Right renal pelvis (tissue), 4 donors: Measurements from ENCODE around the gene SCOC. TPM values are rescaled to one million over a fixed set of nuclear protein-coding genes. Genes with fewer than 3 reads are reported as not detected.

Experiments
- polyA plus RNA-seq, 4 donors: library from polyadenylated mRNA; unstranded; fragments of 120-200 nt; gene quantifications; one replicate each; pipeline ENCODE4 v1.2.1, GENCODE V29; 2013; ENCODE audit not compliant: insufficient read length in 4 of 4

The SCOC gene
- polyA plus RNA-seq, 4 donors, result 137 to 173 (median 170) TPM

Other genes with a start within 250 kb of the SCOC start
- 10 to 100 TPM; 17.4 to 19.8 (median 17.9) TPM for gene MAML3, start 219.5 kb upstream of the SCOC start, polyA plus RNA-seq
- 1 to 10 TPM; 3.5 to 6.5 (median 3.9) TPM for gene CLGN, start 54.0 kb downstream of the SCOC start, polyA plus RNA-seq
- gene MGAT4D, start 124.6 kb downstream of the SCOC start, polyA plus RNA-seq, result not detected
- 10 to 100 TPM; 39.0 to 49.8 (median 49.2) TPM for gene ELMOD2, start 150.5 kb downstream of the SCOC start, polyA plus RNA-seq
- gene UCP1, start 195.3 kb downstream of the SCOC start, polyA plus RNA-seq, result under 1 TPM in 3 of 4 donors, not detected in 1; 0.19 to 0.42 (median 0.30) TPM